Activated CD8-positive, alpha-beta T cell treated with anti-CD3 and anti-CD28 coated beads for 36 hours (primary cell): Measurements from ENCODE around the gene CECR2. TPM values are rescaled to one million over a fixed set of nuclear protein-coding genes. Genes with fewer than 3 reads are reported as not detected.
"Not testable (repeated sequence)": the region's sequence is repeated elsewhere in the genome, so short reads cannot be mapped to it uniquely, and the experiment has no call there.

Source experiments
- ATAC-seq: fragments of 200-7000 bp; cut with Tn5 transposase; one replicate; pipeline ENCODE4 v1.10.0; 2021; ENCODE audit warnings: mild to moderate bottlenecking, moderate library complexity
- CTCF ChIA-PET: fragments of 350-600 bp; sonication (Branson Sonifier 250); formaldehyde crosslinking; loops from one replicate; lab custom pipeline; 2021; ENCODE audit warnings: antibody characterized with exemption; lab: Charles Lee
- POLR2A ChIA-PET: fragments of 350-600 bp; sonication (Branson Sonifier 250); formaldehyde crosslinking; loops from one replicate; lab custom pipeline; 2021; ENCODE audit warnings: antibody characterized with exemption; lab: Charles Lee
- DNase-seq: peaks from one replicate; pipeline ENCODE4 v3.0.0-alpha.2; 2020
- H3K27ac Mint-ChIP-seq: one replicate; pipeline ENCODE4 v1.8.0; 2021; ENCODE audit warnings: mild to moderate bottlenecking, mixed read lengths
- H3K27me3 Mint-ChIP-seq: one replicate; pipeline ENCODE4 v1.8.0; 2021; ENCODE audit warnings: mixed read lengths
- H3K36me3 Mint-ChIP-seq: one replicate; pipeline ENCODE4 v1.8.0; 2021; ENCODE audit warnings: low read depth, mixed read lengths
- H3K4me1 Mint-ChIP-seq: one replicate; pipeline ENCODE4 v1.8.0; 2021; ENCODE audit warnings: low read depth, mixed read lengths
- H3K4me3 Mint-ChIP-seq: one replicate; pipeline ENCODE4 v1.8.0; 2021; ENCODE audit warnings: mild to moderate bottlenecking, moderate library complexity, mixed read lengths
- H3K9me3 Mint-ChIP-seq: one replicate; pipeline ENCODE4 v1.8.0; 2021; ENCODE audit warnings: mixed read lengths
- intact Hi-C: fragments of 100-400 bp; cut with micrococcal nuclease; formaldehyde crosslinking; loops from one replicate; pipeline ENCODE4 v1.10.0; 2022
- total RNA-seq, 2 experiments: library from RNA; stranded (reverse); gene quantifications; one replicate each; pipeline ENCODE4 v1.2.3, GENCODE V29; 2021
- TF ChIP-seq, protein P1 (sequence below): fragments of 200-600 bp; IDR thresholded peaks from one replicate; pipeline ENCODE4 v1.8.0; 2022; ENCODE audit warnings: antibody characterized with exemption, mild to moderate bottlenecking

Gene CECR2
- total RNA-seq, 2 experiments from 2014 or later = 0.11 to 0.16 TPM

DNA sequence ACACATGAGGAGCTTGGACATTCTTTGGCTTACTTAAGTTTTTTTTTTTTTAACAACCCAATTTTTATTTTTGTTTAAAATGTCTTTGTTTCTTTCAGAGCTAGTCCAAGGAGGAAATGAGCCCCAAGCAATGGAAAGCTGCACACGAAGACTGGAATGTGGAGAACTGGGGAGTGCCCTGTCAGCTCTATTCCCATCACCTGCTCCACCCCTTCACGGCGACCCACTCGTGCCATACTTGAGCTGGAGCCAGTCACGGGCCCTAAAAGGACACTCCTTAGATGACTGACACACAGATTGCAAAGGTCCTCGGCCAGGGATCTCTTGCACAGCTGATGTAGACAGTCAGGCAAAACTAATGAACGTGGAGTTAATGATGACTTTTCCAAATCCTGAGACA, 183.5 kb downstream of the CECR2 start:
- TF ChIP-seq, protein P1, sequence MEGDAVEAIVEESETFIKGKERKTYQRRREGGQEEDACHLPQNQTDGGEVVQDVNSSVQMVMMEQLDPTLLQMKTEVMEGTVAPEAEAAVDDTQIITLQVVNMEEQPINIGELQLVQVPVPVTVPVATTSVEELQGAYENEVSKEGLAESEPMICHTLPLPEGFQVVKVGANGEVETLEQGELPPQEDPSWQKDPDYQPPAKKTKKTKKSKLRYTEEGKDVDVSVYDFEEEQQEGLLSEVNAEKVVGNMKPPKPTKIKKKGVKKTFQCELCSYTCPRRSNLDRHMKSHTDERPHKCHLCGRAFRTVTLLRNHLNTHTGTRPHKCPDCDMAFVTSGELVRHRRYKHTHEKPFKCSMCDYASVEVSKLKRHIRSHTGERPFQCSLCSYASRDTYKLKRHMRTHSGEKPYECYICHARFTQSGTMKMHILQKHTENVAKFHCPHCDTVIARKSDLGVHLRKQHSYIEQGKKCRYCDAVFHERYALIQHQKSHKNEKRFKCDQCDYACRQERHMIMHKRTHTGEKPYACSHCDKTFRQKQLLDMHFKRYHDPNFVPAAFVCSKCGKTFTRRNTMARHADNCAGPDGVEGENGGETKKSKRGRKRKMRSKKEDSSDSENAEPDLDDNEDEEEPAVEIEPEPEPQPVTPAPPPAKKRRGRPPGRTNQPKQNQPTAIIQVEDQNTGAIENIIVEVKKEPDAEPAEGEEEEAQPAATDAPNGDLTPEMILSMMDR = no peak
- intact Hi-C loops = no loop called here
- ChIA-PET POLR2A (no interaction called here), CTCF (no interaction called here)
- H3K27me3 Mint-ChIP-seq = no peaks in the 10 kb centered on the region
- no peak overlapping the region for H3K4me3 Mint-ChIP-seq
- ATAC-seq (no peak), DNase-seq (no peak)
- no peaks in the 10 kb centered on the region for H3K36me3 Mint-ChIP-seq
- H3K4me1 Mint-ChIP-seq = no peaks in the 10 kb centered on the region
- no peak overlapping the region for H3K27ac Mint-ChIP-seq
- H3K9me3 Mint-ChIP-seq = no peaks in the 10 kb centered on the region

DNA sequence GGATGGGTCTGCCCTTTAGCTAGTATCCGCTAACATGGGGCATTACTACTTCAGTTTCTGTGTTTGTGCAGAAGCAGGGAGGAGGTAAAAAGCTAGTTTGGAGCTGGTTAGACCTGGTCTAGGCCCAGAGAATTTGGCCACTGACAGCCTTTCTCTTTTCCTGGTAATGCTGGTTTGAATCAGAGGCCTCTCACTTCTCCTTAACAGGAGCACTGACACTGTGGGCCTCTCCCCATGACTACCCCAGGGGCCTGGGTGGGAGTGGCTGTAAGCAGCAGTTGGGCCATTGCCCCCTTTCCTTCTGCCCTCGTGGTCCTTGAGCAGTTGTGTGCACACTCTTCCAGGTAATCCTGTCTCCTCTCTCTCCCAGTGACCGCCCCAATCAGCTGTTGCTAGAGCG, 185.6 kb downstream of the CECR2 start:
- ATAC-seq = no peak
- no peaks in the 10 kb centered on the region for H3K4me1 Mint-ChIP-seq

DNA sequence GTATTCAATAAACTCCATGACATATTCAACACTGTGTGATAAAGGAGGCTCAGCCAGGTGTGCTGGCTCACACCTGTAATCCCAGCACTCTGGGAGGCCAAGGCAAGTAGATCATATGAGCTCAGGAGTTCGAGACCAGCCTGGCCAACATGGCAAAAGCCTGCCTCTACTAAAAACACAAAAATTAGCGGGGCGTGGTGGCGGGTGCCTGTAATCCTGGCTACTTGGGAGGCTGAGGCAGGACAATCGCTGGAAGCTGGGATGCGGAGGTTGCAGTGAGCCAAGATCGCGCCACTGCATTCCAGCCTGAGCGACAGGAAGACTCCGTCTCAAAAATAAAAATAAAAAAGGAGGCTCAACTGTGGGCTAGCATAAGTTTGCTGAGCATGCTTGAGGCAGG, 189.9 kb downstream of the CECR2 start:
- intact Hi-C loops = no loop called here
- Mint-ChIP-seq H3K27ac (no peak overlapping the region), H3K27me3 (no peaks in the 10 kb centered on the region), H3K4me3 (no peak overlapping the region), H3K4me1 (no peaks in the 10 kb centered on the region), H3K9me3 (no peaks in the 10 kb centered on the region), H3K36me3 (no peaks in the 10 kb centered on the region)
- TF ChIP-seq, protein P1 = no peak
- POLR2A ChIA-PET = no interaction called here
- CTCF ChIA-PET = interaction anchor here (0.9 to 1.5 kb wide), 4 partner anchors 11 to 517 kb away, joined by 3 to 5 read pairs (median 3); no protein-coding TSS in a partner anchor
- DNase-seq (no peak), ATAC-seq (no peak)

More for the DNA sequence above, 185.6 kb downstream of the CECR2 start:
- TF ChIP-seq, protein P1 = no peak
- Mint-ChIP-seq H3K9me3 (no peaks in the 10 kb centered on the region), H3K36me3 (no peaks in the 10 kb centered on the region), H3K27ac (no peak overlapping the region), H3K4me3 (no peak overlapping the region), H3K27me3 (no peaks in the 10 kb centered on the region)
- CTCF ChIA-PET = no interaction called here
- POLR2A ChIA-PET = no interaction called here
- intact Hi-C loops = no loop called here
- no peak for DNase-seq

DNA sequence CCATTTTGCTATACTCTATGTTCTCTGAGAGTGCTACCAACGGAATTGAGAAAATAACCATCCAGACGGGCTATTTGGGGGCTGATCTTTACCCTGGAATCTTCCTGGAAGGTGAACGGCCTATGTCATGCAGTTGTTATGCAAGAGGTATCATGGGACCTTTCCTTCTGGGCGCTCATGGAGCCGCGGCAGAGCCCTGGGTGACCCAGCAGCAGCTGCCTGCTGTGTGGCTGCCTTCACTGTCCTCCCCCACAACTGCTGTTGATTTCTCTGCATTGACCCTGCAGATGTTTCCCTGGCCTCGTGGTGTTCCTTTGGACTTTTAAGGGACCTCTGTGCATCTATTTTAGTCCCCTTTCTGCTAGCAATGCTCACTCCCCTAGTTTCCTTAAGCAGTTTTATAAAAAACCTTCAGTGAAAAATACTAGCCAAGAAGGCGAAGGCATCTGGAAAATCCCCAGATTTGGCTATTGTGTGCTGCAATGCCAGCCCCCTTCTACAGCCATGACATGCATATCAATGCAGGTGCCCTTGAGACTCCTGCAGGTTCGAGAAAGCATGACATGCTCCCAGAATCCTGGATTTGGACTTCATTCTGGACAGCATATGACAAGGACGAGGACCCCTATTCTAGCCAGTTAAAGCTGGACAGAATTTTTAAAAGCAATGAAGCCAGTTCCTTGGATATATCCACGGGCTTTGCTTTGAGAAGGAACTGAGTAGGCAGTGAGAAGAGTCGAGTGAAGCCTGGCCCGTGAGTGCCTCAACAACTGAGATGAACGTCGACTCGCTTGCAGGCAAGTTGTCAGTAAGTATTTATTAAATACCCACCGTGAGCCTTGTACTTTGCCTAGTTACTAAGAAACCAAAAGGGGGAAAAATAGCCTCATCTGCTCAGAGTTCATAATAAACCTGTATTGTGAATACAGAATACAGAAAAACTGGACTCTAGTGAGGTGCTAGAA, 193.9 kb downstream of the CECR2 start, which contains the start of gene SLC25A18:
Gene SLC25A18 (plus strand): TSS at position 593 of the 965 bp plus-strand sequence. CDS start 16,447 bp downstream, outside the sequence.
- ChIA-PET POLR2A (no interaction called here), CTCF (interaction anchor here (0.6 kb wide), 1 partner anchor 54 kb away, joined by 3 read pairs; no protein-coding TSS in a partner anchor)
- DNase-seq = no peak
- TF ChIP-seq, protein P1 = no peak
- Mint-ChIP-seq H3K27me3 (peaks cover 2% of the 10 kb centered on the region), H3K4me3 (no peak within 1 kb of the TSS), H3K36me3 (no peaks in the 10 kb centered on the region), H3K27ac (no peak within 1 kb of the TSS), H3K9me3 (no peaks in the 10 kb centered on the region), H3K4me1 (no peaks in the 10 kb centered on the region)
- ATAC-seq = no peak
- intact Hi-C loops = no loop called here

DNA sequence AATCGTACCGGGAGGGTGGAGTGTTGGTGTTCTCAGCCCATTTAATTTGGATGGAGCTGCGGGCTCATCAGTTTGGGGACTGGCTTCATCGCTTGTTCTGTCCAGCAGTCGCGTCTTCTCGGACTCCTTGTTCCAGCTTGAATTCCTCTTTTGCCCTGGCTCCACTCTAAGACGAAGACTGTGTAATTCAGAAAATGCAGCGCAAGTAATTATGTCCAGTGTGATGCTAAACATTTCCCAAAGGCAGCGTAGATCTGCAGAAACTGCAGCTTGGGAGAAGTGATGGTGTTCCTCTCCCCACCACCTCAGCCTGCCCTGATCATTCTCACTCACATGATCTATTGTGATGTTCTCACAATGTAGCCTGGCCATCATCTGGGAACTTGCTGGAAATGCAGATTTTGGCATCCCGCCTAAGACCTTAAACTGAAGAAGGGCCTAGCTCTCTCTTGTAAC, 194.7 kb downstream of the CECR2 start:
- CTCF ChIA-PET = no interaction called here
- intact Hi-C loops = no loop called here
- H3K4me3 Mint-ChIP-seq = no peak overlapping the region

DNA sequence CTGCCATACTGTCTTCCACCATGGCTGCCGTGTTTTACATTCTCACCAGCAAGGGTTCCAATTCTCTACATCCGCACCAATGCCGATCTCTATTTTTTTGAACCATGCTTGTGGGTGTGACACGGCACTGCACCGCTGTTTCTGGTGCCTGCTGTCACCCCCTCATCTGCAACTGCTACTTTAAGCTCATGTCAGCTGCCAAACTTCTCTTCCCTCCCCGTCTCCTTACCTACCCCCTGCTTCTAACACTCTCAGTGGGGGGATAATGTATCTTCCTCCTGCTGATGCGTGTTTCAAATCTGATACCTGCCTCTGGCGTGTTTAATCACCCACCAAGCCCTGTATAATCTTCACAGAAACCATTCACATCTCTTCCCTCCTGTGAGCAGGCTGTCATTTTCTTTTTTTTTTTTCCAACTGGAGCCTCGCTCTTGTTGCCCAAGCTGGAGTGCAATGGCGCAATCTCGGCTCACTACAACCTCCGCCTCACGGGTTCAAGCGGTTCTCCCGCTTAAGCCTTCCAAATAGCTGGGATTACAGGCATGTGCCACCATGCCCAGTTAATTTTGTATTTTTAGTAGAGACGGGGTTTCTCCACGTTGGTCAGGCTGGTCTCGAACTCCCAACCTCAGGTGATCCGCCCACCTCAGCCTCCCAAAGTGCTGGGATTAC, 196.9 kb downstream of the CECR2 start:
- CTCF ChIA-PET, H3K27me3 Mint-ChIP-seq, H3K9me3 Mint-ChIP-seq, H3K4me3 Mint-ChIP-seq, DNase-seq, H3K36me3 Mint-ChIP-seq, ATAC-seq, H3K4me1 Mint-ChIP-seq, H3K27ac Mint-ChIP-seq, POLR2A ChIA-PET, intact Hi-C loops: not testable (repeated sequence)

More for the DNA sequence above, 194.7 kb downstream of the CECR2 start:
- H3K36me3 Mint-ChIP-seq = no peaks in the 10 kb centered on the region
- DNase-seq (no peak), ATAC-seq (no peak)
- no peaks in the 10 kb centered on the region for H3K4me1 Mint-ChIP-seq
- no peak overlapping the region for H3K27ac Mint-ChIP-seq
- TF ChIP-seq, protein P1 = no peak
- no peaks in the 10 kb centered on the region for H3K9me3 Mint-ChIP-seq
- POLR2A ChIA-PET = no interaction called here
- peaks cover 2% of the 10 kb centered on the region for H3K27me3 Mint-ChIP-seq
